Stimulated activated CD4-positive, alpha-beta T cell treated with anti-CD3 and anti-CD28 coated beads, Interleukin-2, amount 100 ng/mL, for 4 hours (primary cell): ENCODE measurements around the gene ADH1C.
"Not testable (repeated sequence)": the region's sequence is repeated elsewhere in the genome, so short reads cannot be mapped to it uniquely, and the experiment has no call there.

Source experiments
- DNase-seq: peaks from one replicate; pipeline ENCODE4 v3.0.0-alpha.2; 2020; ENCODE audit warnings: low read depth

Gene ADH1C

GRCh38 chr4:99357948-99358347, 5.4 kb upstream of the ADH1C start:
- no peak for DNase-seq

DNA sequence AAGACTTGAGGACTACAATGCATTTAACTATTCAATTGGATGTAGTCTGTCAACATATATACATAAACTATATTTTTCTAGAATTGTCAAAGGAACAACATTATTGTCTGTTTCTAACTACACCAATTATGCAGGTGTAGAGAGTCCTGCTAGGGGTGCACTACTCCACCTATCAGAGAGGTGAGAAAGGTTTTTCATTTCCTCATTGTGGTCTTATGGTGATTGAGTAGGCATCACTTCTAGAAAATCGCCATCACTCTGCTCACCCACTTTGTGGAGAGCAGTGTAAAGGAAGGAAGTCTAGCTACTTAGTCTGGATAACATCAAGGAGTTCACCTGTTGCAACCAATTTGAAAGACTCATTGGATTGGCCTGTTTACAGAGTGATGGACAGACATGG, 4.4 kb upstream of the ADH1C start:
- DNase-seq, result no peak

- DNase-seq, result not testable (repeated sequence)
These were observed 3.6 kb upstream of the ADH1C start for GRCh38 chr4:99356149-99356548.

- DNase-seq, result no peak
These were observed 1.1 kb downstream of the ADH1C start for GRCh38 chr4:99351487-99351886.

DNA sequence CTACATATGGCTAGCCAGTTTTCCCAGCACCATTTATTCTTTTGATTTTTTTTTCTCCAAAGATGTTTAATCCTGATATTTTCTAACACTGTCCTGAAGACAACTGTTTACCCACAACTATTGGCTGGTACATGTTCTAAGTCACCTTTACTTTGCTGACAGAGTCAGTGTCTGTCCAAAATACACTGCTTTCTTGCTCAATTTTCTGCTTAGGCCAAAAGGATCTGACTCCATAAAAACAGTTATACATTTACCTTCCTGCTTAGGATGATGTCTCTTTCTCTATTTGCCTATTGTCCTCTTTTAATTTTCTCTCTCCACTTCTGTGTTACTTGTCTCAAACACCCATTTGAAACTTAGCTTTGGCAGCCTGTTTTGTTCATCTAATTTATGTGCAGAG, 3.2 kb downstream of the ADH1C start:
- DNase-seq, result no peak

DNA sequence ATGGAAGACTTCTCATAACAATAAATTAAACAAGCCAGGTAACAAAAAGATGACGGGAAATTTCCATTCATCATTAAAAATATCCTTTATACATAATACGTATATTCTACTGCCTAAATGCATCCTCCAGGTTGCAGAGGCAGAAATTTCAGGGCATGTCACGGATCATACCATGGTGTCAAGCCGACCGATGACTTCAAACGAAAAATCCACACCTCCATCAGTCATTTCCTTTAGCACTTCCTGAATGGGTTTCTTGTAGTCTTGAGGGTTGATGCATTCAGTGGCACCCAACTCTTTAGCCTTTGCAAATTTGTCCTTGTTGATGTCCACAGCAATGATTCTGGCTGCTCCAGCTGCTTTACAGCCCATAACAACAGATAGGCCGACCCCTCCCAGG, 9.9 kb downstream of the ADH1C start:
- DNase-seq, result not testable (repeated sequence)

- DNase-seq, result no peak
These were observed 11.1 kb downstream of the ADH1C start for GRCh38 chr4:99341426-99341825.

GRCh38 chr4:99339172-99339571, 13.4 kb downstream of the ADH1C start:
- no peak for DNase-seq

GRCh38 chr4:99336553-99336952, 16.0 kb downstream of the ADH1C start:
- DNase-seq, result no peak

DNA sequence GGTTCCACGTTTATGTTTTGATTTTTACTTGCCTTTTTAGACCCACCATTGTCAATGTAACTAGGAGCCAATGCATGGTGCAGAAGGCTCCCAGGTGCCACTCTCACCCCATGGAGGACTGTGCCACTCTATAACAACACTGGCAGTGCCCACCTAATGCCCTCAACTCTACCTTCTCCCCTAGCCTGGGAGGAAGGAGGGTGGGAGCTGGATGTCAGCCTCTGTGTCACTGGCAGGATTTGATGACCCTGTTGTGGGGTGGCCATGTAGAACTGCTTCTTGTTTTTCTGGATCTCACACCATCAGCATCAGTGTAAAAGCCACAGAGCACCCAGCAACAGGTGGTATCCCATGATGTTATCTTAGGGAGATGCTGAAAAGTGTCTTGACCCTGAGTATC, 17.7 kb downstream of the ADH1C start:
- DNase-seq, result no peak

DNA sequence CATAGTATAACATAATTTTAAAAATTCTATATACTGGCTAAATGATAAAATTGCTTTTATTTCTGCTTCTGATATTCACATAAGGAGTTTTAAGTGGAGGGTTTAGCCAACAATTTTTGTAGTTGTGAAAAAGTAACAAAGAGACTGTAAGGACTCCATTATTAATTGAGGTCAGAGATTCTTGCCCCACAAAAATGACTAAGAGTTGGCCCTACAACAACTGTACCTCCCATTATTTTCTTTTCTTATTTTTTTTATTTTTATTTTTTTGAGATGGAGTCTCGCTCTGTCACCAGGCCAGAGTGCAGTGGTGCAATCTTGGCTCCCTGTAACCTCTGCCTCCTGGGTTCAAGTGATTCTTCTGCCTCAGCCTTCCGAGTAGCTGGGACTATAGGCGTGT, 21.9 kb downstream of the ADH1C start:
- DNase-seq, result no peak

- DNase-seq, result no peak
These were observed 22.7 kb downstream of the ADH1C start for GRCh38 chr4:99329876-99330275.

DNA sequence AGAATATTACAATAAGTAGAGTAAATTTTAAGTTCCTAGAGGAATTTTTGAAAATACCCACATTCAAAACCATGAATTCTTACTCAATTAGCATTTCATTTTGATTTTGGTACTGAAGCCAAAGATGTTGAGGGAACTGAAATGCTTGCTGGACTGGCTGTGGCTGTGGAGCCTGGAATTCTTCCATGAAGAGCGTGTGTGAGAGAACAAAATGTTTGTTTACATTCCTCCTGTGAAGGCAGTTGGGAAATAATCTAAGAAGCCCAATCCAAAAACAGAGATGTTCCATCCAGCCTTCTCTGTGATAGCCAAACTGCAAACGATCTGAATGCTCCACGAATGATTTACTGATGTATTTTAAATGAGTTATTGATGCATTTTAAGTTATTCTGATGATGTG, 27.6 kb downstream of the ADH1C start:
- no peak for DNase-seq

DNA sequence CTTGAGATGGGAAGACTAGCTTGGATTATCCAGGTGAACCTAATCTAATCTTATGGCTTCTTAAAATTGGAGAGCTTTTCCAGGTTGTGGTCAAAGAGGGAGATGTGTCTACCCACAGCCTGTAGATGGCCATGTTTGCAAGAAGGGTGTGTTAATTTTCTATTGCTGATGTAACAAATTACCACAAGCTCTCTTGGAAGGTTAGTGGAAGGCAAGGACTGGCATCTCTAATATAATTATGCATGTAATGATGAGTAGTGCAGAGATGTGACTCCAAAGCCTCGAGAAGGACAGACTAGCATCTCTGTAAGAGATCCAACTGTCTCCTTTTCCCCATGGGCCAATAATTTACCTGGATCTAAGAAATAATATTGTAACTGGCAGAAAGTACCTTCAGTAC, 28.2 kb downstream of the ADH1C start:
- DNase-seq, result no peak

GRCh38 chr4:99323756-99324155, 28.8 kb downstream of the ADH1C start:
- DNase-seq, result no peak

- DNase-seq, result no peak
These were observed 31.0 kb downstream of the ADH1C start, which contains the start of gene ADH1B for GRCh38 chr4:99321241-99322191. ADH1B (minus strand) TSS chr4:99321401; CDS start chr4:99321331, 70 bp downstream.

- not testable (repeated sequence) for DNase-seq
These were observed 34.7 kb downstream of the ADH1C start for GRCh38 chr4:99317811-99318210.

GRCh38 chr4:99317354-99317753, 35.2 kb downstream of the ADH1C start:
- DNase-seq, result no peak

- DNase-seq, result no peak
These were observed 36.7 kb downstream of the ADH1C start for GRCh38 chr4:99315839-99316238.

- DNase-seq, result no peak
These were observed 38.3 kb downstream of the ADH1C start for GRCh38 chr4:99314211-99314610.

- DNase-seq, result no peak
These were observed 42.2 kb downstream of the ADH1C start for GRCh38 chr4:99310389-99310788.

DNA sequence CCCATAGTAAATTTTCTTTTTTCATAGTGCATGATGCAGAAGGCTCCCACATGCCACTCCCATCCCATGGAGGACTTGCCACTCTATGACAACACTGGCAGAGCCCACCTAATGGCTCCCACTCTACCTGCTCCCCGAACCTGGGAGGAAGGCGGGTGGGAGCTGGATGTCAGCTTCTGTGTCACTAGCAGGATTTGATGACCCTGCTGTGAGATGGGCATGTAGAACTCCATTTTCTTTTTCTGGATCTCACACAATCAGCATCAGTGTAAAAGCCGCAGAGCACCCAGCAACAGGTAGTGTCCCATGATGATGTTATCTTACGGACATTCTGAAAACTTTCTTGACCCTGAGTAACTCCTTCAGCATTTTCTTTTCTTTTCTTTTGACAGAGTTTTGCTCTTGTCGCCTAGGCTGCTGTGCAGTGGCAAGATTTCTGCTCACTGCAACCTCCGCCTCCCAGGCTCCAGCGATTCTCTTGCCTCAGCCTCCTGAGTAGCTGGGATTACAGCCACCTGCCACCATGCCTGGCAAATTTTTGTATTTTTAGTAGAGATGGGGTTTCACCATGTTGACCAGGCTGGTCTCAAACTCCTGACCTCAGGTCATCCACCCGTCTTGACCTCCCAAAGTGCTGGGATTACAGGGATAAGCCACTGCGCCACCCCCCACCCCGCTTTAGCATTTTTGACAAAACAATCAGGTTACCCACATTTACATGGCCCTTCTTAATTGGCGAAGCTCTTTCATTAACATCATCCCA, 46.7 kb downstream of the ADH1C start:
- no peak for DNase-seq
